ENCODE measurements around the gene GIMAP8. TPM values are rescaled to one million over a fixed set of nuclear protein-coding genes. Genes with fewer than 3 reads are reported as not detected.

GIMAP8 gene
- total and polyA plus RNA-seq, 2 experiments from 2014 or later = 0.06 TPM; not detected in 1

- no peak for TF ChIP-seq ZNF462 (CRISPR knock-in tag; IDR thresholded peaks at IDR 0.05)
Measured at GRCh38 chr7:150451833-150452461, 1.5 kb downstream of the GIMAP8 start (continued).

GRCh38 chr7:150453181-150453580 is 2.8 kb downstream of the GIMAP8 start:
- no peaks in the 10 kb centered on the region for H3K36me3 ChIP-seq (ENCODE audit: insufficient read depth)
- peaks cover 4% of the 10 kb centered on the region for H3K4me1 ChIP-seq (ENCODE audit: insufficient read depth)
- no peak overlapping the region for H3K4me3 ChIP-seq
- ATAC-seq = no peak
- peaks cover 7% of the 10 kb centered on the region; the same call in 1 of the 3 replicates for H3K36me3 Mint-ChIP-seq (ENCODE audit: low read depth)
- no peak overlapping the region for H3K27ac Mint-ChIP-seq
- H3K27ac ChIP-seq (ENCODE audit: low read depth) = no peak overlapping the region
- H4K20me1 ChIP-seq (replicated peaks; ENCODE audit: insufficient read depth) = no peaks in the 10 kb centered on the region; the same call in 1 of the 2 replicates
- H2AFZ ChIP-seq = no peak overlapping the region
- peaks cover 19% of the 10 kb centered on the region for H3K4me1 Mint-ChIP-seq
- no peaks in the 10 kb centered on the region; the same call in 1 of the 2 replicates for H3F3A ChIP-seq (replicated peaks; ENCODE audit: low read depth)
- no peak overlapping the region for H3K4me2 ChIP-seq
- H3K27me3 Mint-ChIP-seq (ENCODE audit: insufficient read depth, low read depth, poor library complexity) = peaks cover 17% of the 10 kb centered on the region
- H3K4me3 Mint-ChIP-seq = no peak overlapping the region
- DNase-seq (ENCODE audit: low spot score) = no peak
- no peaks in the 10 kb centered on the region for H3K79me2 ChIP-seq (replicated peaks; ENCODE audit: insufficient read depth)
- H3K27me3 ChIP-seq (ENCODE audit: insufficient read depth) = peaks cover 17% of the 10 kb centered on the region
- H3K9me3 Mint-ChIP-seq = peaks cover 25% of the 10 kb centered on the region
- no peaks in the 10 kb centered on the region for H3K9me2 ChIP-seq (ENCODE audit: insufficient read depth)
- TF ChIP-seq ETS1 (IDR thresholded peaks at IDR 0.05) = no peak
- no peak for TF ChIP-seq STAT1 (IDR thresholded peaks at IDR 0.05; ENCODE audit: unreplicated experiment)
- TF ChIP-seq EZH2phosphoT487 (IDR thresholded peaks at IDR 0.05; ENCODE audit: unreplicated experiment) = no peak
- TF ChIP-seq ZNF331 (CRISPR knock-in tag; IDR thresholded peaks at IDR 0.05; ENCODE audit: low read depth) = no peak
- TF ChIP-seq POLR2AphosphoS5 (IDR thresholded peaks at IDR 0.05; ENCODE audit: low read depth) = no peak
- TF ChIP-seq CREB1 (CRISPR knock-in tag; IDR thresholded peaks at IDR 0.05; ENCODE audit: low read depth) = no peak
- no peak for TF ChIP-seq ZNF462 (CRISPR knock-in tag; IDR thresholded peaks at IDR 0.05)
- TF ChIP-seq JUNB (IDR thresholded peaks at IDR 0.05; ENCODE audit: unreplicated experiment) = no peak

Data from GM23338 (cell line).